Stimulated activated CD8-positive, alpha-beta memory T cell treated with anti-CD3 and anti-CD28 coated beads, Interleukin-4, amount 100 ng/mL, for 48 hours (primary cell): ENCODE measurements around the gene GNMT.
"Not testable (repeated sequence)": the region's sequence is repeated elsewhere in the genome, so short reads cannot be mapped to it uniquely, and the experiment has no call there.

Experiments
- DNase-seq: peaks from one replicate; pipeline ENCODE4 v3.0.0-alpha.2; 2020

The GNMT gene

GRCh38 chr6:42978839-42979522 is 18.4 kb downstream of the GNMT start, which contains the start of gene PEX6:
Gene PEX6 (minus strand): TSS chr6:42979181. CDS start chr6:42979150, 31 bp downstream.
- peak; percentile 93 for DNase-seq

GRCh38 chr6:42979523-42980177 is 19.1 kb downstream of the GNMT start:
- no peak for DNase-seq

GRCh38 chr6:42981836-42982235 is 21.3 kb downstream of the GNMT start:
- DNase-seq, result no peak

- peak; percentile 96 for DNase-seq
Measured at GRCh38 chr6:42984001-42984923, 23.7 kb downstream of the GNMT start, which contains the start of gene PPP2R5D. Gene PPP2R5D (plus strand): TSS chr6:42984570. CDS start chr6:42984678, 108 bp downstream.

- DNase-seq, result peak; percentile 36
Measured at GRCh38 chr6:42984924-42985475, 24.4 kb downstream of the GNMT start.

- DNase-seq, result no peak
Measured at GRCh38 chr6:42987533-42988451, 27.2 kb downstream of the GNMT start.

GRCh38 chr6:42988486-42989020 is 28.0 kb downstream of the GNMT start:
- no peak for DNase-seq

- no peak for DNase-seq
Measured at GRCh38 chr6:42989923-42990322, 29.4 kb downstream of the GNMT start.

GRCh38 chr6:42993445-42993844 is 32.9 kb downstream of the GNMT start:
- DNase-seq, result no peak

GRCh38 chr6:42996513-42996912 is 36.0 kb downstream of the GNMT start:
- DNase-seq, result no peak

- not testable (repeated sequence) for DNase-seq
Measured at GRCh38 chr6:42998205-42998604, 37.7 kb downstream of the GNMT start.

- no peak for DNase-seq
Measured at GRCh38 chr6:43001843-43002242, 41.3 kb downstream of the GNMT start.

- DNase-seq, result no peak
Measured at GRCh38 chr6:43005844-43006243, 45.3 kb downstream of the GNMT start.

GRCh38 chr6:43006251-43006650 is 45.7 kb downstream of the GNMT start:
- no peak for DNase-seq

GRCh38 chr6:43007126-43007525 is 46.6 kb downstream of the GNMT start:
- no peak for DNase-seq

GRCh38 chr6:43009124-43009523 is 48.6 kb downstream of the GNMT start:
- peak; percentile 50 for DNase-seq

GRCh38 chr6:43011207-43011606 is 50.7 kb downstream of the GNMT start:
- DNase-seq, result no peak

GRCh38 chr6:43012364-43012763 is 51.8 kb downstream of the GNMT start:
- DNase-seq, result no peak

GRCh38 chr6:43013097-43013842 is 52.7 kb downstream of the GNMT start:
- DNase-seq, result no peak
